WTC11 (cell line): Measurements from ENCODE around the gene SIT1. TPM values are rescaled to one million over a fixed set of nuclear protein-coding genes. Genes with fewer than 3 reads are reported as not detected.

Experiments
- ATAC-seq: fragments of 200-7000 bp; cut with Tn5 transposase; 2 replicates; pipeline ENCODE4 v1.10.0; 2021; ENCODE audit warnings: mild to moderate bottlenecking, moderate library complexity
- CTCF ChIA-PET: fragments of 300-600 bp; sonication (Branson Sonifier 250); formaldehyde crosslinking; loops from one replicate; lab custom pipeline; 2021; ENCODE audit warnings: antibody characterized with exemption; lab: Charles Lee
- POLR2A ChIA-PET: fragments of 350-600 bp; sonication (Branson Sonifier 250); formaldehyde crosslinking; loops from one replicate; lab custom pipeline; 2021; ENCODE audit warnings: antibody characterized with exemption; lab: Charles Lee
- DNase-seq: peaks from one replicate; pipeline ENCODE4 v3.0.0; 2021; ENCODE audit warnings: low spot score
- H3K27ac Mint-ChIP-seq: 2 replicates; pipeline ENCODE4 v1.8.0; 2021; ENCODE audit warnings: mixed read lengths
- H3K27me3 Mint-ChIP-seq: 2 replicates; pipeline ENCODE4 v1.8.0; 2021; ENCODE audit warnings: low read depth, mild to moderate bottlenecking, moderate library complexity, mixed read lengths
- H3K36me3 Mint-ChIP-seq: 2 replicates; pipeline ENCODE4 v1.8.0; 2021; ENCODE audit warnings: mixed read lengths
- H3K4me1 Mint-ChIP-seq: 2 replicates; pipeline ENCODE4 v1.8.0; 2022; ENCODE audit warnings: mixed read lengths
- H3K4me3 Mint-ChIP-seq: 2 replicates; pipeline ENCODE4 v1.8.0; 2021; ENCODE audit warnings: mild to moderate bottlenecking, moderate library complexity, mixed read lengths
- H3K9me3 Mint-ChIP-seq: 2 replicates; pipeline ENCODE4 v1.8.0; 2021; ENCODE audit warnings: mixed read lengths
- CREB1 ChIP-seq: sonication (generic); formaldehyde crosslinking; IDR thresholded peaks from 2 replicates; pipeline ENCODE4 v1.8.0; 2023; ENCODE audit warnings: mild to moderate bottlenecking, missing genetic modification reagents
- E2F4 ChIP-seq: sonication (generic); formaldehyde crosslinking; IDR thresholded peaks from 2 replicates; pipeline ENCODE4 v1.8.1; 2022; ENCODE audit warnings: low read depth, mild to moderate bottlenecking, moderate library complexity, missing genetic modification reagents, borderline replicate concordance
- MXD4 ChIP-seq: fragments of 250-450 bp; sonication (Bioruptor Pico); IDR thresholded peaks from 2 replicates; pipeline ENCODE4 v1.8.0; 2021; ENCODE audit warnings: mild to moderate bottlenecking, moderate library complexity, borderline replicate concordance
- NFATC4 ChIP-seq: fragments of 250-450 bp; sonication (Bioruptor Pico); IDR thresholded peaks from 2 replicates; pipeline ENCODE4 v1.9.0; 2021; ENCODE audit warnings: mild to moderate bottlenecking
- TEAD4 ChIP-seq: sonication (generic); formaldehyde crosslinking; IDR thresholded peaks from 2 replicates; pipeline ENCODE4 v1.8.0; 2022; ENCODE audit warnings: mild to moderate bottlenecking, missing genetic modification reagents
- TP53 ChIP-seq: sonication (generic); formaldehyde crosslinking; IDR thresholded peaks from 2 replicates; pipeline ENCODE4 v1.8.1; 2023; ENCODE audit warnings: mild to moderate bottlenecking, missing genetic modification reagents
- ZBTB21 ChIP-seq: sonication (generic); formaldehyde crosslinking; IDR thresholded peaks from 2 replicates; pipeline ENCODE4 v1.8.1; 2023; ENCODE audit warnings: mild to moderate bottlenecking, missing genetic modification reagents, borderline replicate concordance
- ZBTB43 ChIP-seq: sonication (generic); formaldehyde crosslinking; IDR thresholded peaks from 2 replicates; pipeline ENCODE4 v1.8.1; 2023; ENCODE audit warnings: mild to moderate bottlenecking, missing genetic modification reagents
- ZMAT4 ChIP-seq: fragments of 250-450 bp; sonication (Bioruptor Pico); IDR thresholded peaks from 2 replicates; pipeline ENCODE4 v1.9.0; 2021; ENCODE audit warnings: mild to moderate bottlenecking
- ZNF121 ChIP-seq: sonication (generic); formaldehyde crosslinking; IDR thresholded peaks from 2 replicates; pipeline ENCODE4 v1.8.0; 2023; ENCODE audit warnings: missing genetic modification reagents
- ZNF138 ChIP-seq: sonication (generic); formaldehyde crosslinking; conservative IDR thresholded peaks from 2 replicates; pipeline ENCODE4 v1.8.1; 2022; ENCODE audit warnings: mild to moderate bottlenecking, moderate library complexity, missing genetic modification reagents
- ZNF232 ChIP-seq: sonication (generic); formaldehyde crosslinking; IDR thresholded peaks from 2 replicates; pipeline ENCODE4 v1.8.0; 2022; ENCODE audit warnings: mild to moderate bottlenecking, missing genetic modification reagents
- ZNF263 ChIP-seq: sonication (generic); formaldehyde crosslinking; IDR thresholded peaks from 2 replicates; pipeline ENCODE4 v1.8.1; 2022; ENCODE audit warnings: low read depth, mild to moderate bottlenecking, moderate library complexity, missing genetic modification reagents
- ZNF416 ChIP-seq: fragments of 250-450 bp; sonication (Bioruptor Pico); IDR thresholded peaks from 2 replicates; pipeline ENCODE4 v1.9.0; 2021; ENCODE audit warnings: mild to moderate bottlenecking, inconsistent platforms
- ZNF671 ChIP-seq: fragments of 250-450 bp; sonication (Bioruptor Pico); IDR thresholded peaks from 2 replicates; pipeline ENCODE4 v1.8.0; 2021; ENCODE audit warnings: mild to moderate bottlenecking
- total RNA-seq: library from RNA; stranded (reverse); gene quantifications from 3 replicates; pipeline ENCODE4 v1.2.3, GENCODE V29; 2021
- TF ChIP-seq, protein P1 (sequence below): sonication (generic); formaldehyde crosslinking; IDR thresholded peaks from 2 replicates; pipeline ENCODE4 v1.8.1; 2023; ENCODE audit warnings: mild to moderate bottlenecking, missing genetic modification reagents, moderate library complexity
- TF ChIP-seq, protein P2 (sequence below): fragments of 250-450 bp; sonication (Bioruptor Pico); IDR thresholded peaks from 2 replicates; pipeline ENCODE4 v1.9.0; 2021; ENCODE audit warnings: moderate library complexity, mild to moderate bottlenecking, inconsistent platforms, borderline replicate concordance
- TF ChIP-seq, protein P3 (sequence below): sonication (generic); formaldehyde crosslinking; IDR thresholded peaks from 2 replicates; pipeline ENCODE4 v1.8.0; 2022; ENCODE audit warnings: mild to moderate bottlenecking, missing genetic modification reagents
- TF ChIP-seq, protein P4 (sequence below): sonication (generic); formaldehyde crosslinking; IDR thresholded peaks from 2 replicates; pipeline ENCODE4 v1.8.0; 2022; ENCODE audit warnings: missing genetic modification reagents
- TF ChIP-seq, protein P5 (sequence below): sonication (generic); formaldehyde crosslinking; IDR thresholded peaks from 2 replicates; pipeline ENCODE4 v1.8.1; 2023; ENCODE audit warnings: mild to moderate bottlenecking, missing genetic modification reagents, borderline replicate concordance

The SIT1 gene
- total RNA-seq, 1 experiment from 2014 or later: 4.1 TPM

DNA sequence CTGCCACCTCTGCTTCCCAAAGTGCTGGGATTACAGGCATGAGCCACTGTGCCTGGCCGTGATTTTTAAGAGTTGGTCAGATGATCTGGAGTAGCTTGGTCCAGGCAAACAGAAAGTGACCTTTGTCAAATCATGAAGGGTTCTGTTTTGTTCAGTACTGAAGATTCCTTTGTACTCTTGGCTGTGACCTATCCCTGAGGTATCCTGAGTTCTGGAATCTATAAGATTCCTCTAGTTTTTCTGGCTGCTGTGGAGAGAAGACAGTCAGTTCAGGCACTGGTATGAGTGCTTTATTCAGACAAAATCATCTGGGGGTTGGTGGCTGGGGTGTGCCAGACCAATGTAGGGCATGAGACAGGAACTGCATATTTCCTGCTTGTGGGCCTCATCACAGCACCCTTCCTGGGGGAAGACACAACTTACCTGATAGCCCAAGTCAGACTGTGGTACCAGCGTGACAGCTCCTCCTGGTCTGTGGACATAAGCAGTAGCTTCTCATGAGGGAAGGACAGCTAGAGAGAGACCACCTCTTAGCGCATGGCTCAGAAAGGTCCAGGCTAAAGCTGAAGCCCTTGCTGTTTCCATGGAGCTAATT is 11.1 kb upstream of the SIT1 start:
- TF ChIP-seq CREB1 (CRISPR knock-in tag) (no peak), ZNF121 (CRISPR knock-in tag) (no peak), E2F4 (CRISPR knock-in tag) (no peak), TEAD4 (CRISPR knock-in tag) (no peak), ZNF671 (CRISPR knock-in tag) (no peak), ZNF263 (no peak)
- TF ChIP-seq, protein P1, sequence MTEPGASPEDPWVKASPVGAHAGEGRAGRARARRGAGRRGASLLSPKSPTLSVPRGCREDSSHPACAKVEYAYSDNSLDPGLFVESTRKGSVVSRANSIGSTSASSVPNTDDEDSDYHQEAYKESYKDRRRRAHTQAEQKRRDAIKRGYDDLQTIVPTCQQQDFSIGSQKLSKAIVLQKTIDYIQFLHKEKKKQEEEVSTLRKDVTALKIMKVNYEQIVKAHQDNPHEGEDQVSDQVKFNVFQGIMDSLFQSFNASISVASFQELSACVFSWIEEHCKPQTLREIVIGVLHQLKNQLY (CRISPR knock-in tag): no peak
- TF ChIP-seq, protein P2, sequence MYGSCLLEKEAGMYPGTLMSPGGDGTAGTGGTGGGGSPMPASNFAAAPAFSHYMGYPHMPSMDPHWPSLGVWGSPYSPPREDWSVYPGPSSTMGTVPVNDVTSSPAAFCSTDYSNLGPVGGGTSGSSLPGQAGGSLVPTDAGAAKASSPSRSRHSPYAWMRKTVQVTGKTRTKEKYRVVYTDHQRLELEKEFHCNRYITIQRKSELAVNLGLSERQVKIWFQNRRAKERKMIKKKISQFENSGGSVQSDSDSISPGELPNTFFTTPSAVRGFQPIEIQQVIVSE (CRISPR knock-in tag): no peak
- no peak for ATAC-seq
- no peak overlapping the region for H3K4me3 Mint-ChIP-seq
- ChIA-PET CTCF (interaction anchor here (0.9 to 10.2 kb wide), 20 partner anchors 13 to 174 kb away, joined by 3 to 127 read pairs (median 6); partner anchors contain the start of genes CREB3, TLN1 and TPM2), POLR2A (interaction anchor here (1.0 to 6.8 kb wide), 5 partner anchors 19 to 70 kb away, joined by 4 to 38 read pairs (median 8); partner anchors contain the start of genes CREB3, TLN1 and TPM2)
- H3K36me3 Mint-ChIP-seq: peaks cover 39% of the 10 kb centered on the region
- H3K27ac Mint-ChIP-seq: peak overlapping the region; percentile 81; the same call in 1 of the 2 replicates
- peaks cover 11% of the 10 kb centered on the region for H3K27me3 Mint-ChIP-seq
- no peaks in the 10 kb centered on the region for H3K9me3 Mint-ChIP-seq
- H3K4me1 Mint-ChIP-seq: peaks cover 35% of the 10 kb centered on the region
- DNase-seq: no peak

GRCh38 chr9:35660966-35661415 is 10.3 kb upstream of the SIT1 start:
- ChIA-PET POLR2A (interaction anchor here (1.0 to 6.8 kb wide), 5 partner anchors 20 to 70 kb away, joined by 4 to 38 read pairs (median 8); partner anchors contain the start of genes CREB3, TLN1 and TPM2), CTCF (interaction anchor here (0.8 to 10.2 kb wide), 24 partner anchors 9 to 175 kb away, joined by 3 to 127 read pairs (median 5); partner anchors contain the start of genes CREB3, GBA2, RGP1 and TLN1)
- Mint-ChIP-seq H3K9me3 (no peaks in the 10 kb centered on the region), H3K27me3 (peaks cover 20% of the 10 kb centered on the region), H3K27ac (peak overlapping the region; percentile 76), H3K36me3 (peaks cover 39% of the 10 kb centered on the region), H3K4me3 (no peak overlapping the region), H3K4me1 (peaks cover 41% of the 10 kb centered on the region)
- no peak for ATAC-seq
- DNase-seq: no peak
- TF ChIP-seq ZBTB21 (CRISPR knock-in tag): no peak
- TF ChIP-seq ZBTB43 (CRISPR knock-in tag): no peak
- TF ChIP-seq, protein P3, sequence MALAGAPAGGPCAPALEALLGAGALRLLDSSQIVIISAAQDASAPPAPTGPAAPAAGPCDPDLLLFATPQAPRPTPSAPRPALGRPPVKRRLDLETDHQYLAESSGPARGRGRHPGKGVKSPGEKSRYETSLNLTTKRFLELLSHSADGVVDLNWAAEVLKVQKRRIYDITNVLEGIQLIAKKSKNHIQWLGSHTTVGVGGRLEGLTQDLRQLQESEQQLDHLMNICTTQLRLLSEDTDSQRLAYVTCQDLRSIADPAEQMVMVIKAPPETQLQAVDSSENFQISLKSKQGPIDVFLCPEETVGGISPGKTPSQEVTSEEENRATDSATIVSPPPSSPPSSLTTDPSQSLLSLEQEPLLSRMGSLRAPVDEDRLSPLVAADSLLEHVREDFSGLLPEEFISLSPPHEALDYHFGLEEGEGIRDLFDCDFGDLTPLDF (CRISPR knock-in tag): no peak
- TF ChIP-seq ZMAT4 (CRISPR knock-in tag): no peak
- no peak for TF ChIP-seq ZNF232 (CRISPR knock-in tag)
- TF ChIP-seq MXD4: no peak
- no peak for TF ChIP-seq ZNF138 (CRISPR knock-in tag)
- TF ChIP-seq, protein P2 (CRISPR knock-in tag): no peak
- no peak for TF ChIP-seq ZNF416
- TF ChIP-seq NFATC4: no peak
- TF ChIP-seq, protein P4, sequence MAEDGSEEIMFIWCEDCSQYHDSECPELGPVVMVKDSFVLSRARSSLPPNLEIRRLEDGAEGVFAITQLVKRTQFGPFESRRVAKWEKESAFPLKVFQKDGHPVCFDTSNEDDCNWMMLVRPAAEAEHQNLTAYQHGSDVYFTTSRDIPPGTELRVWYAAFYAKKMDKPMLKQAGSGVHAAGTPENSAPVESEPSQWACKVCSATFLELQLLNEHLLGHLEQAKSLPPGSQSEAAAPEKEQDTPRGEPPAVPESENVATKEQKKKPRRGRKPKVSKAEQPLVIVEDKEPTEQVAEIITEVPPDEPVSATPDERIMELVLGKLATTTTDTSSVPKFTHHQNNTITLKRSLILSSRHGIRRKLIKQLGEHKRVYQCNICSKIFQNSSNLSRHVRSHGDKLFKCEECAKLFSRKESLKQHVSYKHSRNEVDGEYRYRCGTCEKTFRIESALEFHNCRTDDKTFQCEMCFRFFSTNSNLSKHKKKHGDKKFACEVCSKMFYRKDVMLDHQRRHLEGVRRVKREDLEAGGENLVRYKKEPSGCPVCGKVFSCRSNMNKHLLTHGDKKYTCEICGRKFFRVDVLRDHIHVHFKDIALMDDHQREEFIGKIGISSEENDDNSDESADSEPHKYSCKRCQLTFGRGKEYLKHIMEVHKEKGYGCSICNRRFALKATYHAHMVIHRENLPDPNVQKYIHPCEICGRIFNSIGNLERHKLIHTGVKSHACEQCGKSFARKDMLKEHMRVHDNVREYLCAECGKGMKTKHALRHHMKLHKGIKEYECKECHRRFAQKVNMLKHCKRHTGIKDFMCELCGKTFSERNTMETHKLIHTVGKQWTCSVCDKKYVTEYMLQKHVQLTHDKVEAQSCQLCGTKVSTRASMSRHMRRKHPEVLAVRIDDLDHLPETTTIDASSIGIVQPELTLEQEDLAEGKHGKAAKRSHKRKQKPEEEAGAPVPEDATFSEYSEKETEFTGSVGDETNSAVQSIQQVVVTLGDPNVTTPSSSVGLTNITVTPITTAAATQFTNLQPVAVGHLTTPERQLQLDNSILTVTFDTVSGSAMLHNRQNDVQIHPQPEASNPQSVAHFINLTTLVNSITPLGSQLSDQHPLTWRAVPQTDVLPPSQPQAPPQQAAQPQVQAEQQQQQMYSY: no peak
- no peak for TF ChIP-seq TP53 (CRISPR knock-in tag)
- TF ChIP-seq, protein P5, sequence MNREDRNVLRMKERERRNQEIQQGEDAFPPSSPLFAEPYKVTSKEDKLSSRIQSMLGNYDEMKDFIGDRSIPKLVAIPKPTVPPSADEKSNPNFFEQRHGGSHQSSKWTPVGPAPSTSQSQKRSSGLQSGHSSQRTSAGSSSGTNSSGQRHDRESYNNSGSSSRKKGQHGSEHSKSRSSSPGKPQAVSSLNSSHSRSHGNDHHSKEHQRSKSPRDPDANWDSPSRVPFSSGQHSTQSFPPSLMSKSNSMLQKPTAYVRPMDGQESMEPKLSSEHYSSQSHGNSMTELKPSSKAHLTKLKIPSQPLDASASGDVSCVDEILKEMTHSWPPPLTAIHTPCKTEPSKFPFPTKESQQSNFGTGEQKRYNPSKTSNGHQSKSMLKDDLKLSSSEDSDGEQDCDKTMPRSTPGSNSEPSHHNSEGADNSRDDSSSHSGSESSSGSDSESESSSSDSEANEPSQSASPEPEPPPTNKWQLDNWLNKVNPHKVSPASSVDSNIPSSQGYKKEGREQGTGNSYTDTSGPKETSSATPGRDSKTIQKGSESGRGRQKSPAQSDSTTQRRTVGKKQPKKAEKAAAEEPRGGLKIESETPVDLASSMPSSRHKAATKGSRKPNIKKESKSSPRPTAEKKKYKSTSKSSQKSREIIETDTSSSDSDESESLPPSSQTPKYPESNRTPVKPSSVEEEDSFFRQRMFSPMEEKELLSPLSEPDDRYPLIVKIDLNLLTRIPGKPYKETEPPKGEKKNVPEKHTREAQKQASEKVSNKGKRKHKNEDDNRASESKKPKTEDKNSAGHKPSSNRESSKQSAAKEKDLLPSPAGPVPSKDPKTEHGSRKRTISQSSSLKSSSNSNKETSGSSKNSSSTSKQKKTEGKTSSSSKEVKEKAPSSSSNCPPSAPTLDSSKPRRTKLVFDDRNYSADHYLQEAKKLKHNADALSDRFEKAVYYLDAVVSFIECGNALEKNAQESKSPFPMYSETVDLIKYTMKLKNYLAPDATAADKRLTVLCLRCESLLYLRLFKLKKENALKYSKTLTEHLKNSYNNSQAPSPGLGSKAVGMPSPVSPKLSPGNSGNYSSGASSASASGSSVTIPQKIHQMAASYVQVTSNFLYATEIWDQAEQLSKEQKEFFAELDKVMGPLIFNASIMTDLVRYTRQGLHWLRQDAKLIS (CRISPR knock-in tag): no peak
